CD4-positive, alpha-beta T cell treated with Interleukin-4 for 1 hour (primary cell): Measurements from ENCODE around the gene AP1G2.
A peak's percentile ranks its signal among the peaks of the same experiment; 100 is the strongest.
"Not testable (repeated sequence)": the region's sequence is repeated elsewhere in the genome, so short reads cannot be mapped to it uniquely, and the experiment has no call there.

Experiments
- DNase-seq, 2 donors: peaks; one replicate each; pipeline ENCODE4 v3.0.0-alpha.2; 2020 to 2022

Gene AP1G2

GRCh38 chr14:23590198-23590597 is 22.6 kb upstream of the AP1G2 start:
- DNase-seq = no peak

GRCh38 chr14:23589606-23590005 is 22.0 kb upstream of the AP1G2 start:
- no peak for DNase-seq

GRCh38 chr14:23588884-23589598 is 21.4 kb upstream of the AP1G2 start:
- peak; percentile 83 to 85 for DNase-seq

GRCh38 chr14:23584527-23585203 is 17.1 kb upstream of the AP1G2 start:
- DNase-seq = not testable (repeated sequence)

GRCh38 chr14:23583761-23584526 is 16.4 kb upstream of the AP1G2 start:
- DNase-seq = not testable (repeated sequence)

- DNase-seq = no peak
These were observed 15.5 kb upstream of the AP1G2 start for GRCh38 chr14:23582906-23583760.

GRCh38 chr14:23580948-23581281 is 13.3 kb upstream of the AP1G2 start:
- DNase-seq = no peak

- no peak for DNase-seq
These were observed 12.7 kb upstream of the AP1G2 start for GRCh38 chr14:23580152-23580926.

GRCh38 chr14:23579739-23580138 is 12.1 kb upstream of the AP1G2 start:
- DNase-seq = no peak

GRCh38 chr14:23579311-23579630 is 11.7 kb upstream of the AP1G2 start:
- no peak for DNase-seq

- DNase-seq = no peak
These were observed 11.1 kb upstream of the AP1G2 start, which contains the start of gene JPH4 for GRCh38 chr14:23578560-23579310. Gene JPH4, minus strand, starts transcription at chr14:23578790. Its CDS starts 1,337 bp downstream, at chr14:23577453.

- DNase-seq = no peak
These were observed 10.3 kb upstream of the AP1G2 start for GRCh38 chr14:23577710-23578392.

GRCh38 chr14:23577004-23577681 is 9.6 kb upstream of the AP1G2 start:
- no peak for DNase-seq

- no peak for DNase-seq
These were observed 5.9 kb upstream of the AP1G2 start for GRCh38 chr14:23573384-23574015.

GRCh38 chr14:23572836-23573235 is 5.2 kb upstream of the AP1G2 start:
- peak in 1 of 2 donors; percentile 39 for DNase-seq

- DNase-seq = no peak
These were observed 4.9 kb upstream of the AP1G2 start for GRCh38 chr14:23572524-23572828.

GRCh38 chr14:23571701-23572523 is 4.3 kb upstream of the AP1G2 start:
- DNase-seq = no peak

- no peak for DNase-seq
These were observed 3.4 kb upstream of the AP1G2 start for GRCh38 chr14:23570806-23571483.
